Stimulated activated CD4-positive, alpha-beta T cell treated with anti-CD3 and anti-CD28 coated beads, Interleukin-15, amount 100 ng/mL, for 48 hours (primary cell): ENCODE results near the gene SLBP.

Source experiments
- DNase-seq, 2 donors: peaks; one replicate each; pipeline ENCODE4 v3.0.0-alpha.2; 2020; ENCODE audit warnings: low read depth in 2 of 2

The SLBP gene

GRCh38 chr4:1749370-1749769 lies 37.3 kb upstream of the SLBP start:
- DNase-seq = no peak

- peak; percentile 70 to 78 for DNase-seq
Measured at GRCh38 chr4:1748465-1748995, 36.4 kb upstream of the SLBP start.

- DNase-seq = no peak
Measured at GRCh38 chr4:1747603-1747967, 35.5 kb upstream of the SLBP start.

- no peak for DNase-seq
Measured at GRCh38 chr4:1746919-1747602, 34.9 kb upstream of the SLBP start.

GRCh38 chr4:1746265-1746691 lies 34.2 kb upstream of the SLBP start:
- DNase-seq = peak; percentile 68 to 70

- DNase-seq = no peak
Measured at GRCh38 chr4:1745697-1746096, 33.6 kb upstream of the SLBP start.

GRCh38 chr4:1745165-1745564 lies 33.0 kb upstream of the SLBP start:
- no peak for DNase-seq

- no peak for DNase-seq
Measured at GRCh38 chr4:1744552-1744951, 32.4 kb upstream of the SLBP start.

GRCh38 chr4:1743975-1744374 lies 31.9 kb upstream of the SLBP start:
- DNase-seq = no peak

- no peak for DNase-seq
Measured at GRCh38 chr4:1743551-1743950, 31.4 kb upstream of the SLBP start.

GRCh38 chr4:1741208-1741607 lies 29.1 kb upstream of the SLBP start:
- no peak for DNase-seq

GRCh38 chr4:1740021-1740545 lies 28.0 kb upstream of the SLBP start:
- no peak for DNase-seq

- no peak for DNase-seq
Measured at GRCh38 chr4:1739358-1739757, 27.2 kb upstream of the SLBP start.

- no peak for DNase-seq
Measured at GRCh38 chr4:1738410-1738809, 26.3 kb upstream of the SLBP start.

GRCh38 chr4:1737666-1738065 lies 25.5 kb upstream of the SLBP start:
- no peak for DNase-seq

- no peak for DNase-seq
Measured at GRCh38 chr4:1736812-1737211, 24.7 kb upstream of the SLBP start.

GRCh38 chr4:1735215-1735614 lies 23.1 kb upstream of the SLBP start:
- no peak for DNase-seq

GRCh38 chr4:1732911-1733310 lies 20.8 kb upstream of the SLBP start:
- no peak for DNase-seq

- DNase-seq = no peak
Measured at GRCh38 chr4:1731180-1731579, 19.1 kb upstream of the SLBP start.

GRCh38 chr4:1730532-1731135 lies 18.5 kb upstream of the SLBP start:
- DNase-seq = no peak

- no peak for DNase-seq
Measured at GRCh38 chr4:1728061-1728980, 16.2 kb upstream of the SLBP start.
